ENCODE results near the gene CALML4.

DNA sequence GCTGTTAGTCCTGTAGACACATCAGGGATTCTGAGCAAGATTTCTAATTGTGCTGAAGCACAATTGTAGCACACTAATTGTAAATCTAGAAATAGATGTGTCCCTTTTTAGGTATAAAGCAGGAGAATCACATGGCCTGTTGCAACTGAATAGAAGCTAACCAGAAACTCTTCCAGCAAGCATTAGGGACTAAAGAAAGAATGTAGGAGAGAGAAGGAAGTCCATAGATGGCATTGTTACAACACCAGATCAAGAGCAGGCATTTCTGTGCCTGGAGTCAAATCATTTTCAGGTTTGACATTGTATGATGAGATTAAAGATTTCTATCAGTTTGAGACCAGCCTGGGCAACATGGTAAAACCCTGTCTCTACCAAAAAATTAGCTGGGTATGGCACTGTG lies 27.4 kb downstream of the CALML4 start:
- TF ChIP-seq CTCF (IDR thresholded peaks at IDR 0.05; ENCODE audit: low read depth, low read length), result no peak
- no peak for TF ChIP-seq POLR2A (IDR thresholded peaks at IDR 0.05; ENCODE audit: extremely low read depth, insufficient read length)
